Osteoblast (primary cell): ENCODE data around the gene TSPAN17. TPM values are rescaled to one million over a fixed set of nuclear protein-coding genes. Genes with fewer than 3 reads are reported as not detected.

Experiments
- DNase-seq: peaks from one replicate; pipeline ENCODE4 v3.0.0; 2011; ENCODE audit warnings: low spot score, mixed read lengths; ENCODE audit not compliant: insufficient read length; ENCODE audit errors: missing footprints
- H2AFZ ChIP-seq: 2 replicates; pipeline ENCODE4 v1.6.0; 2011; ENCODE audit warnings: mild to moderate bottlenecking, low read length
- H3K27ac ChIP-seq: 2 replicates; pipeline ENCODE4 v1.5.1; 2011; ENCODE audit warnings: mild to moderate bottlenecking, low read depth, low read length, moderate library complexity
- H3K27me3 ChIP-seq: 2 replicates; pipeline ENCODE4 v1.6.0; 2012; ENCODE audit warnings: mild to moderate bottlenecking, control low read depth, inconsistent platforms, low read length, moderate library complexity; ENCODE audit not compliant: insufficient read depth
- H3K36me3 ChIP-seq: 2 replicates; pipeline ENCODE4 v1.5.1; 2011; ENCODE audit warnings: mild to moderate bottlenecking, low read length, control low read depth, moderate library complexity; ENCODE audit not compliant: insufficient read depth
- H3K4me1 ChIP-seq: 2 replicates; pipeline ENCODE4 v1.5.1; 2011; ENCODE audit warnings: mild to moderate bottlenecking, low read length, control low read depth, moderate library complexity; ENCODE audit not compliant: insufficient read depth
- H3K4me2 ChIP-seq: 2 replicates; pipeline ENCODE4 v1.6.0; 2011; ENCODE audit warnings: mild to moderate bottlenecking, low read length; ENCODE audit not compliant: insufficient read depth
- H3K4me3 ChIP-seq: fragments of 200-600 bp; sonication (generic); 3 replicates; pipeline ENCODE4 v1.5.1; 2012; ENCODE audit warnings: mild to moderate bottlenecking, low read length, inconsistent platforms; ENCODE audit not compliant: insufficient read depth
- H3K79me2 ChIP-seq: 2 replicates; pipeline ENCODE4 v1.6.0; 2012; ENCODE audit warnings: mild to moderate bottlenecking, low read length, control low read depth, inconsistent platforms; ENCODE audit not compliant: insufficient read depth
- H3K9me3 ChIP-seq: 2 replicates; pipeline ENCODE4 v1.5.1; 2011; ENCODE audit warnings: low read depth, low read length, control low read depth
- H4K20me1 ChIP-seq: 2 replicates; pipeline ENCODE4 v1.6.0; 2012; ENCODE audit warnings: mild to moderate bottlenecking, low read length, control low read depth; ENCODE audit not compliant: insufficient read depth
- total RNA-seq: library from RNA; depleted of rRNA; stranded (reverse); fragments of >200 nt; gene quantifications from 2 replicates; pipeline ENCODE4 v1.2.3, GENCODE V29; 2012
- TF ChIP-seq, protein P1 (sequence below): IDR thresholded peaks from 2 replicates; pipeline ENCODE4 v1.5.1; 2011; ENCODE audit warnings: mild to moderate bottlenecking, low read depth, low read length, moderate library complexity; ENCODE audit errors: extremely low read depth

TSPAN17 gene
- total RNA-seq, 1 donor = 26.1 TPM

DNA sequence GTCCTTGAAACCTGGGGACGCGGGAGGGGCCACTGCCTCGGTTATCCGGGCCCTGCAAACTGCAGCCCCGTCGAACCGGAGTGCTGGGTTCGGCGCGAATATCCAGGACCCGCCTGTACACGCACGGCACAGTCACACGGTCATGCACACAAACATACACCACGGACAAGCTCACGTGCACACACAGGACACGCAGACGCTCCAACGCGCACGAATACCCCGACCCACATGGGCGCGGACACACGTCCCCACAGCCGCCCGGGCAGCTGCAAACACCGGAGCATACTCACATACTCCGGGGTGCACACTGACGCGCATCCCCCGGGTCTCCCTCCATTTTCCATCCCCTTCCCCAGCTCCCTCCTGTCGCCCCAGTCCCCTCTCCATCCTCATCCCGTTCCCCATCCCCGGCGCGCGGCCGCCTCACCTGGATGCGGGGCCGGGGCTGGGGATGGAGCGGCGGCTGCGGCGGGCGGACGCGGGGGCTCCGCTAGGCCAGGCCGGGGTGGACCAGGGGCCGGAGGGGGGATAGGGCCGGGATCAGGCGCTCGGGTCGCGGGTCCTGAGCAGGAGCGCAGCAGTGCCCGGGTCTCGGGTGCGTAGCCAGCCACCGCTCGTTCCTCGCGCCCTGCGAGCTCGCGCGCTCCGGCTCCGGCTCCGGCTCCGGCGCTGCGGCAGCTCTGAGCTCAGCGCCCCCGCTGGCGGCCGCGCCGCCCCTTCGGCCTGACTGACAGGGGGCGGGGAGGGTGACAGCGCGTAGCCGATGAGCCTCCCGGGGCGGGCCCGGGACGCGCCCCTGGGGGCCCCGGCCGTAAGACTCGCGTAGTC is 17.2 kb upstream of the TSPAN17 start, which contains the start of the genes EIF4E1B and SNCB:
TSS of gene EIF4E1B (plus strand) at position 823 of the 828 bp plus-strand sequence. CDS start 12,113 bp downstream, outside the sequence.
TSS of gene SNCB (minus strand) at position 682 of the 828 bp plus-strand sequence. CDS start 880 bp downstream, outside the sequence.
- TF ChIP-seq, protein P1, sequence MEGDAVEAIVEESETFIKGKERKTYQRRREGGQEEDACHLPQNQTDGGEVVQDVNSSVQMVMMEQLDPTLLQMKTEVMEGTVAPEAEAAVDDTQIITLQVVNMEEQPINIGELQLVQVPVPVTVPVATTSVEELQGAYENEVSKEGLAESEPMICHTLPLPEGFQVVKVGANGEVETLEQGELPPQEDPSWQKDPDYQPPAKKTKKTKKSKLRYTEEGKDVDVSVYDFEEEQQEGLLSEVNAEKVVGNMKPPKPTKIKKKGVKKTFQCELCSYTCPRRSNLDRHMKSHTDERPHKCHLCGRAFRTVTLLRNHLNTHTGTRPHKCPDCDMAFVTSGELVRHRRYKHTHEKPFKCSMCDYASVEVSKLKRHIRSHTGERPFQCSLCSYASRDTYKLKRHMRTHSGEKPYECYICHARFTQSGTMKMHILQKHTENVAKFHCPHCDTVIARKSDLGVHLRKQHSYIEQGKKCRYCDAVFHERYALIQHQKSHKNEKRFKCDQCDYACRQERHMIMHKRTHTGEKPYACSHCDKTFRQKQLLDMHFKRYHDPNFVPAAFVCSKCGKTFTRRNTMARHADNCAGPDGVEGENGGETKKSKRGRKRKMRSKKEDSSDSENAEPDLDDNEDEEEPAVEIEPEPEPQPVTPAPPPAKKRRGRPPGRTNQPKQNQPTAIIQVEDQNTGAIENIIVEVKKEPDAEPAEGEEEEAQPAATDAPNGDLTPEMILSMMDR = no peak
- no peak within 1 kb of the TSS for H2AFZ ChIP-seq
- H3K79me2 ChIP-seq = no peaks in the 10 kb centered on the region
- H3K4me1 ChIP-seq = no peaks in the 10 kb centered on the region
- no peaks in the 10 kb centered on the region for H3K36me3 ChIP-seq
- H3K27ac ChIP-seq = no peak within 1 kb of the TSS
- peaks cover 6% of the 10 kb centered on the region for H4K20me1 ChIP-seq
- peak within 1 kb of the TSS; percentile 76 for H3K4me2 ChIP-seq
- H3K9me3 ChIP-seq = no peaks in the 10 kb centered on the region
- H3K27me3 ChIP-seq = peaks cover 85% of the 10 kb centered on the region
- peak within 1 kb of the TSS; percentile 61 for H3K4me3 ChIP-seq
- peak; percentile 95 for DNase-seq

DNA sequence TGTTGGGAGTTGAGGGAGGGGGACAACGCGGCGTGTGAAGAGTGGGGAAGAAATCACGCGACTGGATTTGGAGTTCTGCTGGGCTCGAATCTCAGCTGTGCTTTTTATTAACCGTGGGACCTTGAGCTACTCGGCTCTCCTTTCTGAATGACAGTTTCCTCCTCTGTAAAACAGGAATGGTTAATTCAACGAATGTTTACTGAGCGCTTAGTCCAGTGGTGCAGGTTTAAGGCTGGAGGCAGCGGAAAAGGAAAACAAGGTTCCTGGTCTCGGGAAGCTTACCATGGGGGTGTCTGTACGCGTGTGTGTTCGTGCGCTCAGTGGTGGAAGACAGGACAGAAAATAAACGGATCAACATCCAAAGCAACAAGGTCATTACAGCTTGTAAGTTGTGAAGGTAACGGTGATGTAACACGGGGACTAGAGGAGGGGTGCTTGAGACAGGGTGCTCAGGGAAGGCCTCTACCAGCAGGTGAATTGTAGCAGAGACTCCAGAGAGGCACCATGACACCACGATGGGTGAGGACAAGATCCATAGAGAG is 16.5 kb upstream of the TSPAN17 start:
- Histone ChIP-seq H3K4me1 (no peaks in the 10 kb centered on the region), H3K4me2 (peak overlapping the region; percentile 76), H3K27ac (no peak overlapping the region), H3K27me3 (peaks cover 85% of the 10 kb centered on the region), H3K4me3 (peak overlapping the region; percentile 61), H4K20me1 (peaks cover 6% of the 10 kb centered on the region), H2AFZ (no peak overlapping the region), H3K9me3 (no peaks in the 10 kb centered on the region), H3K79me2 (no peaks in the 10 kb centered on the region), H3K36me3 (no peaks in the 10 kb centered on the region)
- TF ChIP-seq, protein P1 = no peak
- no peak for DNase-seq

DNA sequence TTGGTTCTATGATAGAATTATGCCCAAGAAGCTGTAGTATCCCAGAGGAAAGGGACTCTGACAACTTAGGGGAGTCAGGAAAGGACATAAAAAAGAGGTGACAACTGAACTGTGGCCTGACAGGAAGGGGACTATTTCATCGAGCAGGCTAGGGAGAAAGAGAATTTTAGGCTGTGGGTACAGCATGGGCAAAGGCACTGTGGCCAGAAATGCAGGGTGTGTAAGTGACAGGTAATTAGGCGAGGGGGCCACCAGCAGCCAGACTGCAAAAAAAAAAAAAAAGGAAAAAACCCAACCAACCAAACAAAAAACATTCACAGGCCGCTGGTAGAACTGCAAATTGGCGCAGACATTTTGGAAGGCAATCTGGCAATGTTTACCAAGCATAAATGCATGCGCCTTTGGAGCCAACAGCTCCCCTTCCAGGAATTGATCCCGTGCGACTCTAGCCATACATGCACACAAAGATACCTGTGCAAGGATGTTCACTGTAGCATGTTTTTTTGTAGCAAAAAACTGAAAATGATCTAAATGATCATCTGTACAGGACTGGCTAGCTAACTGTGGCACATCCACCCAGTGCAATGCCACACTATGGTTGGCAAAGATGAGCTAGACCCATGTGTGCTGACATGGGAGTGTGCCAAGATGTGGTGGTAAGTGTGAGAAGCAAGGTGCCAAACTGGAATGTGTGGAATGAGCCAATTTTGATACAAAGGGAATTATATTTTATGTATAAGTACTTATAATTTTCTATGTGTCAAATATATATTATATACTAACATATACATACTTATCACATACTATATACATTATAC is 15.7 kb upstream of the TSPAN17 start:
- H3K79me2 ChIP-seq = no peaks in the 10 kb centered on the region
- H3K27ac ChIP-seq = no peak overlapping the region
- H3K4me2 ChIP-seq = no peak overlapping the region
- TF ChIP-seq, protein P1 = no peak
- no peak for DNase-seq
- no peaks in the 10 kb centered on the region for H3K9me3 ChIP-seq
- peaks cover 78% of the 10 kb centered on the region for H3K27me3 ChIP-seq
- H2AFZ ChIP-seq = no peak overlapping the region
- H3K36me3 ChIP-seq = no peaks in the 10 kb centered on the region
- no peak overlapping the region for H3K4me3 ChIP-seq
- H4K20me1 ChIP-seq = peaks cover 6% of the 10 kb centered on the region
- H3K4me1 ChIP-seq = no peaks in the 10 kb centered on the region
